H1 (cell line): Measurements from ENCODE around the gene SEC23IP. TPM values are rescaled to one million over a fixed set of nuclear protein-coding genes. Genes with fewer than 3 reads are reported as not detected.

ENCODE experiments used
- CTCF ChIA-PET: fragments of 300-600 bp; sonication (Branson Sonifier 250); formaldehyde crosslinking; loops from one replicate; lab custom pipeline; 2021; ENCODE audit not compliant: partially characterized antibody; lab: Charles Lee
- POLR2A ChIA-PET: fragments of 300-600 bp; sonication (Branson Sonifier 250); formaldehyde crosslinking; loops from one replicate; lab custom pipeline; 2021; ENCODE audit warnings: inconsistent platforms; ENCODE audit not compliant: partially characterized antibody; lab: Charles Lee
- DNase-seq, 2 experiments: peaks; one replicate each; pipeline versions ENCODE4 v3.0.0 to v3.0.0-alpha.2; 2010 to 2022; ENCODE audit warnings: low spot score in 2 of 2, low read depth in 1 of 2, mixed read lengths in 1 of 2
- FAIRE-seq: peaks from 2 replicates; lab custom pipeline; 2011; peaks lifted over from hg19 to GRCh38; lab: Jason Lieb, UNC
- H2AFZ ChIP-seq: 2 replicates; pipeline ENCODE4 v1.8.1; 2012; ENCODE audit warnings: low read length, inconsistent platforms
- H2AK5ac ChIP-seq: 2 replicates; pipeline ENCODE4 v1.6.1; 2013; ENCODE audit warnings: low read depth, low read length
- H2BK120ac ChIP-seq: replicated peaks from 2 replicates; pipeline ENCODE3; 2013; ENCODE audit warnings: low read depth, low read length, inconsistent platforms
- H2BK12ac ChIP-seq: 2 replicates; pipeline ENCODE4 v1.6.1; 2013; ENCODE audit warnings: low read depth, low read length
- H2BK15ac ChIP-seq: 2 replicates; pipeline ENCODE4 v1.6.1; 2013; ENCODE audit warnings: low read length
- H2BK20ac ChIP-seq: 2 replicates; pipeline ENCODE4 v1.6.1; 2013; ENCODE audit warnings: low read length
- H2BK5ac ChIP-seq: 2 replicates; pipeline ENCODE4 v1.6.1; 2013; ENCODE audit warnings: low read depth, low read length
- H3K14ac ChIP-seq: 2 replicates; pipeline ENCODE4 v1.6.1; 2013; ENCODE audit warnings: inconsistent platforms; ENCODE audit not compliant: insufficient read length
- H3K18ac ChIP-seq: 2 replicates; pipeline ENCODE4 v1.6.1; 2013; ENCODE audit warnings: low read length; ENCODE audit errors: extremely low read depth
- H3K23ac ChIP-seq: 2 replicates; pipeline ENCODE4 v1.6.1; 2013; ENCODE audit warnings: inconsistent platforms; ENCODE audit not compliant: insufficient read length
- H3K23me2 ChIP-seq: 2 replicates; pipeline ENCODE4 v1.6.1; 2013; ENCODE audit warnings: low read depth, low read length
- H3K27ac ChIP-seq: 2 replicates; pipeline ENCODE4 v1.6.1; 2011; ENCODE audit warnings: low read depth, low read length, inconsistent platforms
- H3K27me3 ChIP-seq, 4 experiments: replicated peaks in 1 of 4; 1 replicate in 1 of 4; 2 replicates in 3 of 4; pipeline versions ENCODE4 v1.6.1 to v1.8.1; 2011 to 2013; ENCODE audit warnings: low read length in 3 of 4, mild to moderate bottlenecking in 3 of 4, inconsistent platforms in 2 of 4, mixed read lengths in 2 of 4, moderate library complexity in 1 of 4; ENCODE audit not compliant: control insufficient read depth in 3 of 4, insufficient read depth in 3 of 4; ENCODE audit errors: extremely low read depth in 1 of 4
- H3K36me3 ChIP-seq, 4 experiments: 2 replicates each; pipeline versions ENCODE4 v1.6.1 to v1.8.1; 2011 to 2013; ENCODE audit warnings: mild to moderate bottlenecking in 4 of 4, low read length in 3 of 4, moderate library complexity in 2 of 4, control low read depth in 1 of 4, inconsistent platforms in 1 of 4; ENCODE audit not compliant: insufficient read depth in 4 of 4, control insufficient read depth in 2 of 4
- H3K4ac ChIP-seq: replicated peaks from 2 replicates; pipeline ENCODE3; 2013; ENCODE audit warnings: low read length, low read depth, mixed read lengths, inconsistent platforms; ENCODE audit not compliant: insufficient read length
- H3K4me1 ChIP-seq, 4 experiments: replicated peaks in 1 of 4; 1 replicate in 1 of 4; 2 replicates in 3 of 4; pipeline versions ENCODE4 v1.6.1 to v1.8.1; 2011 to 2013; ENCODE audit warnings: low read length in 3 of 4, inconsistent platforms in 2 of 4, mixed read lengths in 1 of 4; ENCODE audit not compliant: insufficient read depth in 4 of 4, control insufficient read depth in 3 of 4
- H3K4me2 ChIP-seq, 2 experiments: 2 replicates each; pipeline versions ENCODE4 v1.6.1 to v1.8.1; 2011 to 2013; ENCODE audit warnings: low read depth in 2 of 2, low read length in 2 of 2, control low read depth in 1 of 2, inconsistent platforms in 1 of 2, mild to moderate bottlenecking in 1 of 2; ENCODE audit not compliant: insufficient read depth in 1 of 2
- H3K4me3 ChIP-seq, 4 experiments: fragments of 200-600, 300-600 bp in 1 of 4; sonication (generic), shearing (Covaris generic), sonication (Bioruptor Twin) in 1 of 4; 2 replicates each; pipeline versions ENCODE4 v1.5.1 to v1.8.1; 2011 to 2016; ENCODE audit warnings: low read length in 4 of 4, low read depth in 3 of 4, control low read depth in 2 of 4, inconsistent platforms in 2 of 4, mild to moderate bottlenecking in 2 of 4, mixed read lengths in 1 of 4, moderate library complexity in 1 of 4; ENCODE audit not compliant: insufficient read depth in 2 of 4; ENCODE audit errors: extremely low read depth in 1 of 4
- H3K56ac ChIP-seq: replicated peaks from 2 replicates; pipeline ENCODE3; 2013; ENCODE audit warnings: low read depth, mild to moderate bottlenecking, mixed read lengths, low read length, inconsistent platforms; ENCODE audit not compliant: insufficient read length
- H3K79me1 ChIP-seq: 2 replicates; pipeline ENCODE4 v1.6.1; 2013; ENCODE audit warnings: low read depth, low read length, control low read depth
- H3K79me2 ChIP-seq, 2 experiments: 2 replicates each; pipeline versions ENCODE4 v1.6.1 to v1.8.1; 2012 to 2013; ENCODE audit warnings: low read length in 2 of 2, mild to moderate bottlenecking in 2 of 2, inconsistent platforms in 1 of 2; ENCODE audit not compliant: insufficient read depth in 2 of 2, control insufficient read depth in 1 of 2
- H3K9ac ChIP-seq, 4 experiments: replicated peaks in 1 of 4; 1 replicate in 1 of 4; 2 replicates in 3 of 4; pipeline versions ENCODE4 v1.6.1 to v1.8.1; 2011 to 2013; ENCODE audit warnings: low read depth in 3 of 4, low read length in 3 of 4, control low read depth in 2 of 4, mild to moderate bottlenecking in 2 of 4, moderate library complexity in 2 of 4, inconsistent platforms in 1 of 4; ENCODE audit errors: extremely low read depth in 1 of 4
- H3K9me3 ChIP-seq, 2 experiments: 2 replicates each; pipeline versions ENCODE4 v1.6.1 to v1.8.1; 2012 to 2013; ENCODE audit warnings: mild to moderate bottlenecking in 2 of 2, moderate library complexity in 2 of 2, control low read depth in 1 of 2, inconsistent platforms in 1 of 2, low read depth in 1 of 2, low read length in 1 of 2, mixed read lengths in 1 of 2; ENCODE audit not compliant: insufficient read depth in 2 of 2
- H4K20me1 ChIP-seq, 2 experiments: replicated peaks in 1 of 2; 2 replicates each; pipeline versions ENCODE3 to v1.8.1; 2011 to 2013; ENCODE audit warnings: inconsistent platforms in 2 of 2, low read length in 2 of 2, mild to moderate bottlenecking in 1 of 2; ENCODE audit not compliant: insufficient read depth in 2 of 2, control insufficient read depth in 1 of 2
- H4K5ac ChIP-seq: 2 replicates; pipeline ENCODE4 v1.6.1; 2013; ENCODE audit warnings: low read length, low read depth, mixed read lengths, inconsistent platforms; ENCODE audit not compliant: insufficient read length
- H4K8ac ChIP-seq: 2 replicates; pipeline ENCODE4 v1.8.0; 2013; ENCODE audit warnings: mild to moderate bottlenecking, moderate library complexity, low read length, inconsistent platforms; ENCODE audit not compliant: insufficient read depth; ENCODE audit errors: extremely low read depth
- H4K91ac ChIP-seq: replicated peaks from 2 replicates; pipeline ENCODE3; 2013; ENCODE audit warnings: low read length, mixed read lengths, inconsistent platforms; ENCODE audit not compliant: insufficient read length
- CHD1 ChIP-seq: IDR thresholded peaks from 2 replicates; pipeline ENCODE4 v1.6.1; 2012; ENCODE audit warnings: low read depth, low read length, improper control_type of control experiment
- CHD2 ChIP-seq: IDR thresholded peaks from 2 replicates; pipeline ENCODE4 v1.6.1; 2012; ENCODE audit warnings: low read length, improper control_type of control experiment
- CTBP2 ChIP-seq: IDR thresholded peaks from 2 replicates; pipeline ENCODE4 v1.7.0; 2011; ENCODE audit warnings: borderline replicate concordance, mild to moderate bottlenecking, moderate library complexity, mixed read lengths, low read length; ENCODE audit not compliant: insufficient read depth, insufficient read length
- EZH2 ChIP-seq: fragments of 200-600 bp; sonication (generic); IDR thresholded peaks from 2 replicates; pipeline ENCODE4 v1.7.1; 2012; ENCODE audit warnings: low read depth, mild to moderate bottlenecking, moderate library complexity, low read length, inconsistent platforms; ENCODE audit not compliant: severe bottlenecking
- FOSL1 ChIP-seq: IDR thresholded peaks from 2 replicates; pipeline ENCODE4 v1.6.1; 2011; ENCODE audit warnings: mild to moderate bottlenecking, low read depth, low read length, moderate library complexity; ENCODE audit not compliant: insufficient read depth
- GTF2F1 ChIP-seq: IDR thresholded peaks from 2 replicates; pipeline ENCODE4 v1.6.1; 2012; ENCODE audit warnings: low read depth, low read length, improper control_type of control experiment, borderline replicate concordance
- HDAC2 ChIP-seq, 2 experiments: fragments of 300-600 bp in 1 of 2; sonication (generic) in 1 of 2; IDR thresholded peaks; 2 replicates each; pipeline ENCODE4 v1.6.1; 2011 to 2012; ENCODE audit warnings: low read depth in 2 of 2, low read length in 2 of 2, mild to moderate bottlenecking in 2 of 2, moderate library complexity in 2 of 2, borderline replicate concordance in 1 of 2, inconsistent platforms in 1 of 2
- JUND ChIP-seq: IDR thresholded peaks from 2 replicates; pipeline ENCODE4 v1.6.1; 2011; ENCODE audit warnings: mild to moderate bottlenecking, improper control_type of control experiment, low read length
- KDM1A ChIP-seq: fragments of 200-600, 300-600 bp; sonication (generic); IDR thresholded peaks from 2 replicates; pipeline ENCODE4 v1.7.1; 2016; ENCODE audit warnings: mild to moderate bottlenecking, low read length, borderline replicate concordance
- SP1 ChIP-seq: IDR thresholded peaks from 2 replicates; pipeline ENCODE4 v1.6.1; 2011; ENCODE audit warnings: low read depth, low read length
- SRF ChIP-seq: IDR thresholded peaks from 2 replicates; pipeline ENCODE4 v1.6.1; 2011; ENCODE audit warnings: mild to moderate bottlenecking, low read depth, low read length, moderate library complexity
- WGBS, 2 experiments: shearing (Covaris generic) in 1 of 2; methylation state at CpG; one replicate each; pipeline versions ENCODE4 v1.1.6 to v1.1.7; 2013 to 2015; ENCODE audit warnings: low lambda C conversion rate in 2 of 2, mixed read lengths in 2 of 2, inconsistent platforms in 1 of 2, low coverage in 1 of 2, missing lambda C conversion rate in 1 of 2; ENCODE audit not compliant: insufficient replicate concordance in 2 of 2, insufficient coverage in 1 of 2, insufficient read length in 1 of 2; ENCODE audit errors: extremely low coverage in 1 of 2, missing lambda C conversion rate in 1 of 2; 5-methylcytosine and 5-hydroxymethylcytosine counted together
- polyA plus RNA-seq, 7 experiments: library from polyadenylated mRNA; depleted of rRNA in 3 of 7; stranded (reverse) in 5 of 7; unstranded in 2 of 7; fragments of >200 nt in 5 of 7; fragments of 200-250 nt in 2 of 7; gene quantifications; 1 replicate in 5 of 7; 2 replicates in 1 of 7; 4 replicates in 1 of 7; pipeline versions ENCODE4 v1.2.1 to v1.2.3, GENCODE V29; 2011 to 2013; ENCODE audit warnings: missing spikeins in 2 of 7, mixed read lengths in 2 of 7
- total RNA-seq: library from RNA; stranded (reverse); fragmentation: NEBNext Ultra II Directional; extraction: Animal tissue kit (Norgen Biotek cat#: 25700); gene quantifications from 2 replicates; pipeline ENCODE4 v1.2.1, GENCODE V29; 2021
- TF ChIP-seq, protein P1 (sequence below): IDR thresholded peaks from 2 replicates; pipeline ENCODE4 v1.6.1; 2012; ENCODE audit warnings: inconsistent platforms
- TF ChIP-seq, protein P2 (sequence below): IDR thresholded peaks from 2 replicates; pipeline ENCODE4 v1.6.1; 2011; ENCODE audit warnings: low read length, improper control_type of control experiment

Gene SEC23IP
- total and polyA plus RNA-seq, 2 of the 8 experiments (the other 6 are each of a cell fraction or from before 2014, with no cell fraction given), result 29.0 to 105 TPM

DNA sequence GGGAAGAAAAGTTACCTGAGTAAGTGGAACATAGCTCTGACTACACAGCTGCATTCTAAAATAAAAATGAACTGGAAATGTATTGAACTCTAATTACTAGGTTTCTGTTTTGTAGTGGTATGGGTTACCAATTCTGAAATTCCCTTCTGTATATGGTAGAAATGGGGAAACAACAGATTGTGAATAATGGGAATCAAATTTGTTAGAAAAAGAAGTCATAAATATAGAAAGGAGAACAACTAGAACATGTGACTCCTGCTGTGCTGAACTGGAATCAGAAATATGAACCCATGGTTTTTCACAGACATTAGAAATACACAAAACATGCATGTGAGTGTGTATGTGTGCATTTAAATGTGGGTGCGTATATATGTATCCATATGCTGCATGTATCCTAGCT lies 46.9 kb upstream of the SEC23IP start:
- H4K91ac ChIP-seq, result no peak overlapping the region
- DNase-seq (no peak), FAIRE-seq (no peak)
- peaks cover 39 to 82% (median 73%) of the 10 kb centered on the region in 4 experiments for H3K36me3 ChIP-seq
- no peak overlapping the region for H2BK5ac ChIP-seq
- H2BK20ac ChIP-seq, result no peak overlapping the region
- ChIA-PET CTCF (interaction anchor here (0.7 to 2.1 kb wide), 3 partner anchors 95 to 201 kb away, joined by 3 to 8 read pairs (median 6); no protein-coding TSS in a partner anchor), POLR2A (interaction anchor here (1.2 kb wide), 2 partner anchors 10 to 13 kb away, joined by 3 to 4 read pairs; no protein-coding TSS in a partner anchor)
- no peak overlapping the region for H2BK15ac ChIP-seq
- H3K4ac ChIP-seq, result no peak overlapping the region
- 90% methylated on average over 1 of the region's 1 CpG; no CpG with 5 or more reads in 1 of the 2 experiments for WGBS, 2 experiments
- H3K14ac ChIP-seq, result no peak overlapping the region
- no peak overlapping the region for H3K4me2 ChIP-seq
- no peak overlapping the region for H2BK12ac ChIP-seq
- no peak overlapping the region for H4K8ac ChIP-seq
- H3K9me3 ChIP-seq, result no peaks in the 10 kb centered on the region
- no peak overlapping the region for H3K4me3 ChIP-seq
- no peak overlapping the region for H3K23ac ChIP-seq
- H3K79me1 ChIP-seq, result no peaks in the 10 kb centered on the region
- peaks cover 0 to 5% of the 10 kb centered on the region in 2 experiments for H4K20me1 ChIP-seq
- no peak overlapping the region for H3K27ac ChIP-seq
- H3K27me3 ChIP-seq, result no peaks in the 10 kb centered on the region
- no peak overlapping the region for H2BK120ac ChIP-seq
- H3K56ac ChIP-seq, result no peak overlapping the region
- no peaks in the 10 kb centered on the region for H3K4me1 ChIP-seq
- H2AFZ ChIP-seq, result no peak overlapping the region
- no peak overlapping the region for H3K9ac ChIP-seq
- H4K5ac ChIP-seq, result no peak overlapping the region
- no peaks in the 10 kb centered on the region for H3K79me2 ChIP-seq
- H3K23me2 ChIP-seq, result no peaks in the 10 kb centered on the region
- H2AK5ac ChIP-seq, result no peak overlapping the region
- no peak overlapping the region for H3K18ac ChIP-seq
- TF ChIP-seq GTF2F1 (no peak), EZH2 (no peak), SRF (no peak), HDAC2 (IDR thresholded peaks at IDR 0.05; ENCODE audit: borderline replicate concordance in 1 of 2, low read depth in 2 of 2, low read length in 2 of 2) (no peak), KDM1A (no peak), SP1 (no peak), JUND (no peak), FOSL1 (no peak), CHD2 (no peak), CHD1 (no peak), CTBP2 (no peak)
- TF ChIP-seq, protein P1, sequence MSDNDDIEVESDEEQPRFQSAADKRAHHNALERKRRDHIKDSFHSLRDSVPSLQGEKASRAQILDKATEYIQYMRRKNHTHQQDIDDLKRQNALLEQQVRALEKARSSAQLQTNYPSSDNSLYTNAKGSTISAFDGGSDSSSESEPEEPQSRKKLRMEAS, result no peak
- TF ChIP-seq, protein P2, sequence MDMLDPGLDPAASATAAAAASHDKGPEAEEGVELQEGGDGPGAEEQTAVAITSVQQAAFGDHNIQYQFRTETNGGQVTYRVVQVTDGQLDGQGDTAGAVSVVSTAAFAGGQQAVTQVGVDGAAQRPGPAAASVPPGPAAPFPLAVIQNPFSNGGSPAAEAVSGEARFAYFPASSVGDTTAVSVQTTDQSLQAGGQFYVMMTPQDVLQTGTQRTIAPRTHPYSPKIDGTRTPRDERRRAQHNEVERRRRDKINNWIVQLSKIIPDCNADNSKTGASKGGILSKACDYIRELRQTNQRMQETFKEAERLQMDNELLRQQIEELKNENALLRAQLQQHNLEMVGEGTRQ, result no peak
